ENCODE data around the gene CTNNA2.

The CTNNA2 gene

GRCh38 chr2:80610108-80610507 is 1097.3 kb downstream of the CTNNA2 start:
- Histone ChIP-seq H3K9ac (ENCODE audit: low read length) (no peak overlapping the region), H3K27me3 (ENCODE audit: control insufficient read depth, insufficient read depth, low read length) (no peaks in the 10 kb centered on the region), H3K4me3 (ENCODE audit: low read length) (no peak overlapping the region), H3K36me3 (ENCODE audit: control insufficient read depth, insufficient read depth, low read length) (no peaks in the 10 kb centered on the region), H3K4me1 (ENCODE audit: control insufficient read depth, insufficient read depth, low read length) (no peaks in the 10 kb centered on the region), H3K9me3 (ENCODE audit: control insufficient read depth, low read length) (no peaks in the 10 kb centered on the region)

- Histone ChIP-seq H3K9ac (ENCODE audit: low read length) (no peak overlapping the region), H3K27me3 (ENCODE audit: control insufficient read depth, insufficient read depth, low read length) (no peaks in the 10 kb centered on the region), H3K9me3 (ENCODE audit: control insufficient read depth, low read length) (no peaks in the 10 kb centered on the region), H3K4me1 (ENCODE audit: control insufficient read depth, insufficient read depth, low read length) (no peaks in the 10 kb centered on the region), H3K4me3 (ENCODE audit: low read length) (no peak overlapping the region), H3K36me3 (ENCODE audit: control insufficient read depth, insufficient read depth, low read length) (no peaks in the 10 kb centered on the region)
Observed at GRCh38 chr2:80621656-80622055, 1108.8 kb downstream of the CTNNA2 start.

DNA sequence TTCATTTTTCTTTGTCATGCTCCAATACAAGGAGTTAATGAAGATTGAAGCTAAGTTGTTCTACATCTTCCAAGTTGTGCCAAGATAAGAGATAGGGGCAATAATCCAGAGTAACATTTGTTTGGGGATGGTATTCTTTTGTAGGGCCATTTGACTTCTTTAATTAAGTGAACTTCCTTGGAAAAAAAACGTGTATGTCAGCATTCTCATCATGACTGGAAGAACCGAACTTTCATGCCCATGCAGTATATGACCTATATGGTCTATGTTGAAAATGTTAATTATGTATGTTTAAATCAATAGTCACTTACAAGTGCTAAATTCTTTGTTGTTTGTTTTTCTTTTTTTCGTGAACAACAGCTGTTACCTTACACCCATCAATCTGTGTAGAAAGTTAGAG is 1111.2 kb downstream of the CTNNA2 start:
- Histone ChIP-seq H3K9me3 (ENCODE audit: control insufficient read depth, low read length) (no peaks in the 10 kb centered on the region), H3K27me3 (ENCODE audit: control insufficient read depth, insufficient read depth, low read length) (no peaks in the 10 kb centered on the region), H3K9ac (ENCODE audit: low read length) (no peak overlapping the region), H3K4me3 (ENCODE audit: low read length) (no peak overlapping the region), H3K4me1 (ENCODE audit: control insufficient read depth, insufficient read depth, low read length) (no peaks in the 10 kb centered on the region), H3K36me3 (ENCODE audit: control insufficient read depth, insufficient read depth, low read length) (no peaks in the 10 kb centered on the region)

DNA sequence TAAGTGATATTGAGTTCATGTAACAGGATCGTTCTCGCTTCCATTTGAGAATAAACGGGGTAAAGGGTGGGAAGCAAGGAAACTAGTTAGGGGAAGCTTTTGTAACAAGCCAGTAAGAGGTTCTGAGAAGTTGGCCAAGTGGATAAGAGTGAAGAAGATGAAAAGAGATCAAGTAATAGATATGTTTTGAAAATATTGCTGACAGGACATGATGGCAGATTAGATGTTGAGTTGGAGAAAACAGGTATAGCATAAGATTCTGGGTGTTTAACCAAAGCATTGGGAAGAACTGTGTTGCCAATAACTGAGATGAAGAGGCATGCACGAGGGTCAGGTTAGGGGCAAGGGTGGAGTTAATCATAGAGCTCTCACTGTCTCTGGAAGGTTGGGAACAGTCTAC is 1121.7 kb downstream of the CTNNA2 start:
- Histone ChIP-seq H3K9ac (ENCODE audit: low read length) (no peak overlapping the region), H3K36me3 (ENCODE audit: control insufficient read depth, insufficient read depth, low read length) (no peaks in the 10 kb centered on the region), H3K4me3 (ENCODE audit: low read length) (no peak overlapping the region), H3K4me1 (ENCODE audit: control insufficient read depth, insufficient read depth, low read length) (no peaks in the 10 kb centered on the region), H3K9me3 (ENCODE audit: control insufficient read depth, low read length) (no peaks in the 10 kb centered on the region), H3K27me3 (ENCODE audit: control insufficient read depth, insufficient read depth, low read length) (no peaks in the 10 kb centered on the region)

DNA sequence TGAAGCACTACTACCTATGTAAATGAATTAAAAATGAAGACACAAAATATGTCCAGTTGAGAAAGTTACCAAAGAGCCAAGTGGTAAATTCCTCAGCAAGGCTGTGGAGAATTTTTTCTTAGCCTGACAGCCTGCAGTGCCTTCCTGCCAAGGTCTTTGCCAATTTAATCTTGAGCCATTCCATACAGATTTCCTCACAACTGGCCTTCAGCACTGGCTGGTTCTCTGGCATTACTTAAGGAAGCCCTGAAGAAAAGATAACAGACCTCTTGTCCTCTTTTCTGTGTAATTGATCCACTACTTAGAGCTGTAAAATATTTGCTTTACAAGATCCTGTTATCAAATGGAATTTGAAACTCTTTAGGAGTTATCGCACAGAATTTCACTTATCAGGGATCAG is 1125.9 kb downstream of the CTNNA2 start:
- H3K4me3 ChIP-seq (ENCODE audit: low read length): no peak overlapping the region
- no peaks in the 10 kb centered on the region for H3K36me3 ChIP-seq (ENCODE audit: control insufficient read depth, insufficient read depth, low read length)

DNA sequence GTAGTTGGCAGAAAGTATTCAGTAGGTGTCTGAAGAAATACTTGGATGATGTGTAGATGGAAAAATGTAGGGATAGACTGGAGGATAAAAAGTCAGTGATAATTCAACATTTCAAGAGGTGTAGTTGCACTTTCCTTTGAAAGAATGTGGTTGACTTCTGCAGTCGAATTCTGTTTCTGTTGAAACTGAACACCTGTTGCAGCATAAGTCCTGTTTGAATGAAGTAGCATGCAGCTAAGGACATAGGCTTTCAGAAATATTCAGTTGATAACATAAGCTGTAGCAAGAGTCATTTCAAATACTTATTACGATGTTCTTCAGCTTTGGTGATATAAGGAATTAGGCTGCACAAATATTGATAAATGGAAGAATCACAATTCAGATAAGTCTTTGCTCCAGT is 1129.6 kb downstream of the CTNNA2 start:
- Histone ChIP-seq H3K4me1 (ENCODE audit: control insufficient read depth, insufficient read depth, low read length) (no peaks in the 10 kb centered on the region), H3K9me3 (ENCODE audit: control insufficient read depth, low read length) (no peaks in the 10 kb centered on the region), H3K27me3 (ENCODE audit: control insufficient read depth, insufficient read depth, low read length) (no peaks in the 10 kb centered on the region), H3K4me3 (ENCODE audit: low read length) (no peak overlapping the region), H3K9ac (ENCODE audit: low read length) (no peak overlapping the region), H3K36me3 (ENCODE audit: control insufficient read depth, insufficient read depth, low read length) (no peaks in the 10 kb centered on the region)

More for the DNA sequence above, 1125.9 kb downstream of the CTNNA2 start:
- Histone ChIP-seq H3K9me3 (ENCODE audit: control insufficient read depth, low read length) (no peaks in the 10 kb centered on the region), H3K9ac (ENCODE audit: low read length) (no peak overlapping the region), H3K27me3 (ENCODE audit: control insufficient read depth, insufficient read depth, low read length) (no peaks in the 10 kb centered on the region), H3K4me1 (ENCODE audit: control insufficient read depth, insufficient read depth, low read length) (no peaks in the 10 kb centered on the region)

DNA sequence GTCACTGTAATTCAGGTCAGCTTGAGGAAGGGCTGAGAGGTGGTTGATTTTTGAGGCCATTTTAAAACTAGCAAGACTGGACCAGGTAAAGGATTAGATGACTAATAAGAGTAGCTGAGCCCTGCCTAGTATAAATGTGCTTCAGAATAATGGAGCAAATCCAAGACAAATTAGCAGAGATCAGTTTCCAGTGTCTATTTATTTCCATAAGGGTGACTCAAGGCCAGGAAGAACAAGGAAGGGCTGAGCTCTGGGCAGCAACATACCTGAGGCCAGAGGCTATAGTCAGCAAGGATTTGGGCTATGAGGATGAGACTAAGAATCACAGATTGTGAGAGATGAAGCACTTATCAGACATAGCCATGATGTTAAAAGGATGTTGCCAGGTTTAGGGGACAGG is 1130.7 kb downstream of the CTNNA2 start:
- no peak overlapping the region for H3K9ac ChIP-seq (ENCODE audit: low read length)
- H3K27me3 ChIP-seq (ENCODE audit: control insufficient read depth, insufficient read depth, low read length): no peaks in the 10 kb centered on the region
- H3K4me3 ChIP-seq (ENCODE audit: low read length): no peak overlapping the region
- H3K4me1 ChIP-seq (ENCODE audit: control insufficient read depth, insufficient read depth, low read length): no peaks in the 10 kb centered on the region
- no peaks in the 10 kb centered on the region for H3K9me3 ChIP-seq (ENCODE audit: control insufficient read depth, low read length)
- H3K36me3 ChIP-seq (ENCODE audit: control insufficient read depth, insufficient read depth, low read length): no peaks in the 10 kb centered on the region

DNA sequence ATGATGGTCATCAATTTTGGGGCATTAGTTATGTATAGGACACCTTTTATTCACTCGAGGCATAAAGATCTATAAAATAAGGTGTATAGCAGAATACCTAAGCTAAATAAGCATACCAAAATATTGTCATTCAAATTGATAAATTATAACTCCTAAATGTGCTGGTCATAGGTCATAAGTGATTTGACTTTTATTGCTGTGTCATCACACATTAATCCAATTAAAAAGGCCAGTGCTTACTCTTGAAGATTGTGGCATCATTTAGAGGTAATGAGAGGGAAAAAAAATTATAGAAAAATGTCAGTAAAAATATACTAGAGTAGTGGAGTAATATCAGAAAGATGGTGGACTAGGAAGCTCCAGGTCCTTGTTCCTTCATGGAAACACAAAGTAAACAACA is 1138.6 kb downstream of the CTNNA2 start:
- Histone ChIP-seq H3K4me3 (ENCODE audit: low read length) (no peak overlapping the region), H3K36me3 (ENCODE audit: control insufficient read depth, insufficient read depth, low read length) (no peaks in the 10 kb centered on the region), H3K9me3 (ENCODE audit: control insufficient read depth, low read length) (no peaks in the 10 kb centered on the region), H3K9ac (ENCODE audit: low read length) (no peak overlapping the region), H3K27me3 (ENCODE audit: control insufficient read depth, insufficient read depth, low read length) (no peaks in the 10 kb centered on the region), H3K4me1 (ENCODE audit: control insufficient read depth, insufficient read depth, low read length) (no peaks in the 10 kb centered on the region)

DNA sequence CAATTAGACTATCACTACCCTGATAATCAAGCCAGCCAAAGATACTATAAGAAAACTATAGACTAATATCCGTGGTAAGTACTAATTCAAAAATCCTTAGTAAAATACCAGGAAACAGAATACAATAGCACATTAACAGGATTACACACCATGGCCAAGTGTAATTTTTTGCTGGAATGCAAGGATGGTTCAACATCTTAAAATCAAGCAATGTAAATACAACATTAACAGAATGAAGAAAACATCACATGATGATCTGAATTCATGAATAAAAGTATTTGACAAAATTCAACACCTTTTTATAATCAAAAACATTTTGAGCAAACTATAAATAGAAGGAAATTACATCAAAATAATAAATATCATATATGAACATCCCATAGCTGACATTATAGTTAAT is 1142.4 kb downstream of the CTNNA2 start:
- no peaks in the 10 kb centered on the region for H3K9me3 ChIP-seq (ENCODE audit: control insufficient read depth, low read length)
- H3K36me3 ChIP-seq (ENCODE audit: control insufficient read depth, insufficient read depth, low read length): no peaks in the 10 kb centered on the region
- no peak overlapping the region for H3K4me3 ChIP-seq (ENCODE audit: low read length)
- no peak overlapping the region for H3K9ac ChIP-seq (ENCODE audit: low read length)
- H3K4me1 ChIP-seq (ENCODE audit: control insufficient read depth, insufficient read depth, low read length): no peaks in the 10 kb centered on the region
- no peaks in the 10 kb centered on the region for H3K27me3 ChIP-seq (ENCODE audit: control insufficient read depth, insufficient read depth, low read length)

- no peak overlapping the region for H3K9ac ChIP-seq (ENCODE audit: low read length)
- H3K4me3 ChIP-seq (ENCODE audit: low read length): no peak overlapping the region
- H3K9me3 ChIP-seq (ENCODE audit: control insufficient read depth, low read length): no peaks in the 10 kb centered on the region
- no peaks in the 10 kb centered on the region for H3K36me3 ChIP-seq (ENCODE audit: control insufficient read depth, insufficient read depth, low read length)
- no peaks in the 10 kb centered on the region for H3K27me3 ChIP-seq (ENCODE audit: control insufficient read depth, insufficient read depth, low read length)
- no peaks in the 10 kb centered on the region for H3K4me1 ChIP-seq (ENCODE audit: control insufficient read depth, insufficient read depth, low read length)
Observed at GRCh38 chr2:80670763-80671162, 1157.9 kb downstream of the CTNNA2 start.

- Histone ChIP-seq H3K9ac (ENCODE audit: low read length) (no peak overlapping the region), H3K9me3 (ENCODE audit: control insufficient read depth, low read length) (no peaks in the 10 kb centered on the region), H3K4me1 (ENCODE audit: control insufficient read depth, insufficient read depth, low read length) (no peaks in the 10 kb centered on the region), H3K36me3 (ENCODE audit: control insufficient read depth, insufficient read depth, low read length) (no peaks in the 10 kb centered on the region), H3K4me3 (ENCODE audit: low read length) (no peak overlapping the region), H3K27me3 (ENCODE audit: control insufficient read depth, insufficient read depth, low read length) (no peaks in the 10 kb centered on the region)
Observed at GRCh38 chr2:80687524-80687923, 1174.7 kb downstream of the CTNNA2 start.

GRCh38 chr2:80689106-80689505 is 1176.3 kb downstream of the CTNNA2 start:
- Histone ChIP-seq H3K36me3 (ENCODE audit: control insufficient read depth, insufficient read depth, low read length) (no peaks in the 10 kb centered on the region), H3K4me1 (ENCODE audit: control insufficient read depth, insufficient read depth, low read length) (no peaks in the 10 kb centered on the region), H3K9ac (ENCODE audit: low read length) (no peak overlapping the region), H3K9me3 (ENCODE audit: control insufficient read depth, low read length) (no peaks in the 10 kb centered on the region), H3K27me3 (ENCODE audit: control insufficient read depth, insufficient read depth, low read length) (no peaks in the 10 kb centered on the region), H3K4me3 (ENCODE audit: low read length) (no peak overlapping the region)

Measured in mucosa of stomach (tissue), 1 donor.